CD14-positive monocyte (primary cell): Measurements from ENCODE around the gene FGB. TPM values are rescaled to one million over a fixed set of nuclear protein-coding genes. Genes with fewer than 3 reads are reported as not detected.
"Not testable (repeated sequence)": the region's sequence is repeated elsewhere in the genome, so short reads cannot be mapped to it uniquely, and the experiment has no call there.

Experiments
- DNase-seq, 3 donors: peaks; one replicate each; pipeline ENCODE4 v3.0.0-alpha.2; 2011 to 2022
- H2AFZ ChIP-seq: 2 replicates; pipeline ENCODE4 v1.6.0; 2012; ENCODE audit warnings: mild to moderate bottlenecking, low read depth, low read length, inconsistent platforms; ENCODE audit not compliant: insufficient read depth, poor library complexity, severe bottlenecking
- H3K27ac ChIP-seq, 2 donors: 1 replicate in 1 of 2; 2 replicates in 1 of 2; pipeline ENCODE4 v1.5.1; 2012 to 2013; ENCODE audit warnings: low read length in 2 of 2, control low read depth in 1 of 2, inconsistent platforms in 1 of 2, low read depth in 1 of 2, mild to moderate bottlenecking in 1 of 2
- H3K27me3 ChIP-seq, 2 donors: one replicate each; pipeline versions ENCODE4 v1.6.0 to v1.6.1; 2011 to 2013; ENCODE audit warnings: low read length in 2 of 2; ENCODE audit not compliant: control insufficient read depth in 2 of 2, insufficient read depth in 2 of 2
- H3K36me3 ChIP-seq, 2 donors: replicated peaks in 1 of 2; 1 replicate in 1 of 2; 2 replicates in 1 of 2; pipeline versions ENCODE4 v1.5.1 to v1.6.1; 2012 to 2013; ENCODE audit warnings: low read length in 2 of 2, control low read depth in 1 of 2, inconsistent platforms in 1 of 2, mild to moderate bottlenecking in 1 of 2; ENCODE audit not compliant: insufficient read depth in 2 of 2, control insufficient read depth in 1 of 2
- H3K4me1 ChIP-seq, 2 donors: 1 replicate in 1 of 2; 2 replicates in 1 of 2; pipeline versions ENCODE4 v1.5.1 to v1.6.1; 2012 to 2013; ENCODE audit warnings: low read length in 2 of 2, control low read depth in 1 of 2, inconsistent platforms in 1 of 2, mild to moderate bottlenecking in 1 of 2, moderate library complexity in 1 of 2; ENCODE audit not compliant: insufficient read depth in 2 of 2, control insufficient read depth in 1 of 2
- H3K4me2 ChIP-seq: replicated peaks from 2 replicates; pipeline ENCODE3; 2012; ENCODE audit warnings: low read length, moderate library complexity, mild to moderate bottlenecking; ENCODE audit not compliant: poor library complexity, severe bottlenecking; ENCODE audit errors: extremely low read depth
- H3K4me3 ChIP-seq, 3 experiments: fragments of 200-600 bp in 1 of 3; sonication (generic) in 1 of 3; replicated peaks in 1 of 3; 1 replicate in 2 of 3; 2 replicates in 1 of 3; pipeline ENCODE4 v1.5.1; 2011 to 2013; ENCODE audit warnings: low read length in 3 of 3, mild to moderate bottlenecking in 3 of 3, control low read depth in 2 of 3, low read depth in 2 of 3, inconsistent platforms in 1 of 3, moderate library complexity in 1 of 3
- H3K79me2 ChIP-seq: 2 replicates; pipeline ENCODE4 v1.6.0; 2012; ENCODE audit warnings: mild to moderate bottlenecking, control low read depth, inconsistent platforms, low read length, moderate library complexity; ENCODE audit not compliant: insufficient read depth
- H3K9ac ChIP-seq: 2 replicates; pipeline ENCODE4 v1.6.0; 2017; ENCODE audit warnings: low read length, mild to moderate bottlenecking; ENCODE audit not compliant: insufficient read depth, poor library complexity, severe bottlenecking
- H3K9me3 ChIP-seq, 2 donors: replicated peaks in 1 of 2; 1 replicate in 1 of 2; 2 replicates in 1 of 2; pipeline versions ENCODE4 v1.5.1 to v1.6.1; 2012 to 2013; ENCODE audit warnings: low read length in 2 of 2, control low read depth in 1 of 2; ENCODE audit not compliant: control insufficient read depth in 1 of 2, insufficient read depth in 1 of 2
- H4K20me1 ChIP-seq: 2 replicates; pipeline ENCODE4 v1.6.0; 2012; ENCODE audit warnings: mild to moderate bottlenecking, low read length, control low read depth, moderate library complexity; ENCODE audit not compliant: insufficient read depth
- H3K27ac Mint-ChIP-seq, 7 donors: one replicate each; pipeline ENCODE4 v1.8.0; 2020; ENCODE audit warnings: mild to moderate bottlenecking in 7 of 7, mixed read lengths in 7 of 7, moderate library complexity in 6 of 7, inconsistent platforms in 2 of 7
- H3K27me3 Mint-ChIP-seq, 3 donors: one replicate each; pipeline ENCODE4 v1.8.0; 2021 to 2022; ENCODE audit warnings: low read depth in 3 of 3, mild to moderate bottlenecking in 3 of 3, mixed read lengths in 3 of 3, moderate library complexity in 3 of 3, inconsistent platforms in 1 of 3
- H3K36me3 Mint-ChIP-seq, 2 donors: one replicate each; pipeline ENCODE4 v1.8.0; 2020; ENCODE audit warnings: mixed read lengths in 2 of 2, inconsistent platforms in 1 of 2, mild to moderate bottlenecking in 1 of 2
- H3K4me1 Mint-ChIP-seq: one replicate; pipeline ENCODE4 v1.8.0; 2020; ENCODE audit warnings: mild to moderate bottlenecking, mixed read lengths
- H3K4me3 Mint-ChIP-seq, 2 donors: one replicate each; pipeline ENCODE4 v1.8.0; 2020; ENCODE audit warnings: mild to moderate bottlenecking in 2 of 2, mixed read lengths in 2 of 2, moderate library complexity in 1 of 2
- H3K9me3 Mint-ChIP-seq, 7 donors: one replicate each; pipeline ENCODE4 v1.8.0; 2020 to 2022; ENCODE audit warnings: mixed read lengths in 7 of 7, mild to moderate bottlenecking in 6 of 7, moderate library complexity in 6 of 7, inconsistent platforms in 2 of 7
- WGBS: methylation state at CpG from one replicate; pipeline ENCODE4 v1.1.5; 2013; ENCODE audit warnings: missing lambda C conversion rate; ENCODE audit not compliant: insufficient coverage; 5-methylcytosine and 5-hydroxymethylcytosine counted together
- intact Hi-C, 2 donors: fragments of 100-400 bp; cut with micrococcal nuclease; formaldehyde crosslinking; loops; one replicate each; pipeline versions ENCODE4 v1.15.0 to v1.15.1; 2023
- polyA plus RNA-seq, 3 donors: library from polyadenylated mRNA; depleted of rRNA in 1 of 3; unstranded in 2 of 3; stranded (reverse) in 1 of 3; fragments of 300-500 nt in 2 of 3; fragments of >200 nt in 1 of 3; fragmentation: Illumina TruSeq in 2 of 3; gene quantifications; 1 replicate in 2 of 3; 2 replicates in 1 of 3; pipeline ENCODE4 v1.2.3, GENCODE V29; 2012 to 2021
- TF ChIP-seq, protein P1 (sequence below): fragments of 200-600 bp; IDR thresholded peaks from one replicate; pipeline ENCODE4 v1.8.0; 2022; ENCODE audit warnings: antibody characterized with exemption, mild to moderate bottlenecking

The FGB gene
- polyA plus RNA-seq, 3 donors: not detected

DNA sequence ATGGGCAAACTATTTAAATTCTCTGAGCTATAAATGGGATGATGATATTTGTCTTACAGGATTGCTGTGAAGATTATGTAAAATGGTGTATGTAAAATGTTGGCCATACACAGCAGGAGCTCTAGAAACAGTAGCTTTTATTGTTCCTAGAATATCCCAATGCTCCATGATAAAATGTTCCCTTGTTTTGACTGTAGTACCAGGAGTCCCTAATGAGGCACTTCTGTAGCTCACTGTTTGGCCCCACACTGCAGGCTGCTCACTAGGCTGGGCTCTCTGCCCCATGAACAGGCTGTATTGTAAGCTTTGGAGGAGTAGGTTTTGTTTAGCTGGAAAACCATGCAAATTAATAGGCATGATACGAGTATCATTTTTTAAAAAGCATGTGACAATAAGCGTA, 31.1 kb downstream of the FGB start:
- no peaks in the 10 kb centered on the region for H3K36me3 ChIP-seq
- 80% methylated on average over 1 of the region's 2 CpGs for WGBS
- H3K9ac ChIP-seq: no peak overlapping the region
- intact Hi-C loops: no loop called here
- H2AFZ ChIP-seq: no peak overlapping the region
- no peaks in the 10 kb centered on the region for H3K4me1 ChIP-seq
- Mint-ChIP-seq H3K27ac (no peak overlapping the region), H3K4me3 (no peak overlapping the region), H3K4me1 (peaks cover 6% of the 10 kb centered on the region), H3K27me3 (peaks cover 6 to 8% (median 7%) of the 10 kb centered on the region in 3 donors), H3K36me3 (no peaks in the 10 kb centered on the region), H3K9me3 (peaks cover 0 to 1% (median 0%) of the 10 kb centered on the region in 7 donors)
- H3K4me3 ChIP-seq: no peak overlapping the region
- H4K20me1 ChIP-seq: no peaks in the 10 kb centered on the region
- TF ChIP-seq, protein P1, sequence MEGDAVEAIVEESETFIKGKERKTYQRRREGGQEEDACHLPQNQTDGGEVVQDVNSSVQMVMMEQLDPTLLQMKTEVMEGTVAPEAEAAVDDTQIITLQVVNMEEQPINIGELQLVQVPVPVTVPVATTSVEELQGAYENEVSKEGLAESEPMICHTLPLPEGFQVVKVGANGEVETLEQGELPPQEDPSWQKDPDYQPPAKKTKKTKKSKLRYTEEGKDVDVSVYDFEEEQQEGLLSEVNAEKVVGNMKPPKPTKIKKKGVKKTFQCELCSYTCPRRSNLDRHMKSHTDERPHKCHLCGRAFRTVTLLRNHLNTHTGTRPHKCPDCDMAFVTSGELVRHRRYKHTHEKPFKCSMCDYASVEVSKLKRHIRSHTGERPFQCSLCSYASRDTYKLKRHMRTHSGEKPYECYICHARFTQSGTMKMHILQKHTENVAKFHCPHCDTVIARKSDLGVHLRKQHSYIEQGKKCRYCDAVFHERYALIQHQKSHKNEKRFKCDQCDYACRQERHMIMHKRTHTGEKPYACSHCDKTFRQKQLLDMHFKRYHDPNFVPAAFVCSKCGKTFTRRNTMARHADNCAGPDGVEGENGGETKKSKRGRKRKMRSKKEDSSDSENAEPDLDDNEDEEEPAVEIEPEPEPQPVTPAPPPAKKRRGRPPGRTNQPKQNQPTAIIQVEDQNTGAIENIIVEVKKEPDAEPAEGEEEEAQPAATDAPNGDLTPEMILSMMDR: no peak
- no peaks in the 10 kb centered on the region for H3K79me2 ChIP-seq
- H3K9me3 ChIP-seq: no peaks in the 10 kb centered on the region
- DNase-seq: no peak
- H3K27me3 ChIP-seq: peaks cover 0 to under 1% of the 10 kb centered on the region in 2 donors
- H3K27ac ChIP-seq: no peak overlapping the region
- no peak overlapping the region for H3K4me2 ChIP-seq

- H3K36me3 ChIP-seq, H3K9me3 Mint-ChIP-seq, DNase-seq, H3K4me2 ChIP-seq, H3K79me2 ChIP-seq, intact Hi-C loops, H3K27me3 Mint-ChIP-seq, H2AFZ ChIP-seq, H3K4me3 Mint-ChIP-seq, H3K4me3 ChIP-seq, H4K20me1 ChIP-seq, H3K27ac Mint-ChIP-seq, H3K27ac ChIP-seq, H3K9me3 ChIP-seq, H3K36me3 Mint-ChIP-seq, H3K4me1 ChIP-seq, H3K4me1 Mint-ChIP-seq, H3K27me3 ChIP-seq, H3K9ac ChIP-seq: not testable (repeated sequence)
- 93% methylated on average over 3 of the region's 3 CpGs for WGBS
These were observed 31.5 kb downstream of the FGB start for GRCh38 chr4:154594343-154594742.
